GM21786 (cell line): Measurements from ENCODE around the gene NISCH.
A peak's percentile ranks its signal among the peaks of the same experiment; 100 is the strongest.

Source experiments
- ATAC-seq: cut with Tn5 transposase; IDR thresholded peaks from one replicate; pipeline ENCODE4 v1.9.1; 2021; ENCODE audit not compliant: unreplicated experiment

The NISCH gene

GRCh38 chr3:52435246-52436101 lies 19.9 kb upstream of the NISCH start:
- ATAC-seq, result no peak

- no peak for ATAC-seq
Measured at GRCh38 chr3:52436500-52437149, 18.8 kb upstream of the NISCH start.

- ATAC-seq, result no peak
Measured at GRCh38 chr3:52437326-52438103, 17.9 kb upstream of the NISCH start.

GRCh38 chr3:52438104-52438376 lies 17.4 kb upstream of the NISCH start:
- ATAC-seq, result no peak

DNA sequence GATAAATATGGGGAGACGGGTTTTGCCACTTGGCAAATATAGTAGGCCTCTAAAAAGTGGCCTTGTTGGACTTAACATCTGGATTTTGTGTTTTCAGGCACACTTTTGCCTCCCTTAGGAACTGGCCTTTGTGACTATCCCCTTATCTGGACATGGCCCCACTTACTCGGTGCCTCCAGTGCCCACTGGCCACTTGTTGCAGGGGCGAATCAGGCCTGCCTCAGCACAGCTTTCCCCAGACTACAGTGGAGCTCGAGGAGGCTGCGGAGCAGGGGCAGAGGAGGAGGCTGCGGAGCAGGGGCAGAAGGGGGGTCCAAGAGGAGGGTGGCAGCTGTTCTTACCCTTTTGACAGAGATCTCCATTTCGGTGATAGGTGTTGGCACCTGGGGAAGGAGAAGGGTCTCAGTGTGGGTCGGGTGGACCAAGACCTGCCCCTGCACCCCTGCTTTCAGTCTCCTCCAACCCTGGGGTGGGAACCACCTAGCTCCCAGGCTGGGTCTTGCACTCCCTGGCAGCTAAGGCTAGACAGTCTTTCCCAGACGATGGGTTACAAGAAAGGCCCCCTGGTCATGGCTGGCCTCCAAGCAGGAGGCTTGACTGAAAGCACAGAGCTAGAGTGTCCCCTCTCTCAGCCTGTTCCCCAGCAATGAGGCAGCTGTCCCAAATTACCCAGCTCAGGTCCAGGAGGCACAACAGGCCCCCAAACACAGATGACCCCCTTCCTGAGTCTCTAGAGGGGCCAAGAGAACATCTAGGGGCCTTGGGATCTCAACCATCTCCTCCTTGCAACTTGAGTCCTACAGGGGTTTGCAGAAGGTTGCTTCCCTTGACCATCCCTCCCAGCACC lies 16.6 kb upstream of the NISCH start:
- ATAC-seq, result no peak

- no peak for ATAC-seq
Measured at GRCh38 chr3:52439426-52440248, 15.8 kb upstream of the NISCH start.

- no peak for ATAC-seq
Measured at GRCh38 chr3:52440249-52440551, 15.2 kb upstream of the NISCH start.

- ATAC-seq, result no peak
Measured at GRCh38 chr3:52440671-52441070, 14.7 kb upstream of the NISCH start.

DNA sequence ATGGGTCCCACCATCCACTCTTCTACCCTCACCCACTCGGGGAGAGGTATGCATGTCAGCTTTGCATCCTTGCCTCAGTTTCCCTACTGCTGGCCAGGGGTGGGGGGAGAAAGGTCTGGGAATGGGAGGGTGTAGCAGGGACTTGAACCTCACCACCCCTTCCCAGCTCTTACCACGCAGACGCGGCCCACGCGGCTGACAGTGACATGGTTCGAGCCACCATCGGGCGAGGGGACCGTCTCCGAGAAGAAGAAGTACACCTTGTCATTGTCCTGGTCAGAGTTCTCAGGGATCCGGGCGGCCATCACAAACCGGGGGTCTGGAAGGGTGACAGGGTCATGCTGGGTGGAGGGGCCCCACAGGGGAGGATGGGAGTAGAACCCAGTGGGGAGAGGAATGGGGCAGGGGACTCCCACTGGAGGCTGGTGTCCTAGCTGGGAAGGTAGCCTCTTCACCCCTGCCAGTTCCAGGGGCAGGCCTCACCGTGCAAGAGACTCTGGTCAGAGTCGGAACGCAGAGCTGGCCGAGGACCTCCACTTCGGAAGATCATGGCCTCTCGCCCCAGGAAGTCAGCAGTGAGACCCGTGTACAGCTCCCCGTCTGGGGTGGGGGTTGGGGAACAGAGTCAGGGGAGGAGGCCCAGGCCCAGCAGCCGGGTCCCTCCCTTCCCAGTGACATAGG lies 14.2 kb upstream of the NISCH start:
- ATAC-seq, result no peak

- ATAC-seq, result no peak
Measured at GRCh38 chr3:52441772-52442332, 13.6 kb upstream of the NISCH start.

DNA sequence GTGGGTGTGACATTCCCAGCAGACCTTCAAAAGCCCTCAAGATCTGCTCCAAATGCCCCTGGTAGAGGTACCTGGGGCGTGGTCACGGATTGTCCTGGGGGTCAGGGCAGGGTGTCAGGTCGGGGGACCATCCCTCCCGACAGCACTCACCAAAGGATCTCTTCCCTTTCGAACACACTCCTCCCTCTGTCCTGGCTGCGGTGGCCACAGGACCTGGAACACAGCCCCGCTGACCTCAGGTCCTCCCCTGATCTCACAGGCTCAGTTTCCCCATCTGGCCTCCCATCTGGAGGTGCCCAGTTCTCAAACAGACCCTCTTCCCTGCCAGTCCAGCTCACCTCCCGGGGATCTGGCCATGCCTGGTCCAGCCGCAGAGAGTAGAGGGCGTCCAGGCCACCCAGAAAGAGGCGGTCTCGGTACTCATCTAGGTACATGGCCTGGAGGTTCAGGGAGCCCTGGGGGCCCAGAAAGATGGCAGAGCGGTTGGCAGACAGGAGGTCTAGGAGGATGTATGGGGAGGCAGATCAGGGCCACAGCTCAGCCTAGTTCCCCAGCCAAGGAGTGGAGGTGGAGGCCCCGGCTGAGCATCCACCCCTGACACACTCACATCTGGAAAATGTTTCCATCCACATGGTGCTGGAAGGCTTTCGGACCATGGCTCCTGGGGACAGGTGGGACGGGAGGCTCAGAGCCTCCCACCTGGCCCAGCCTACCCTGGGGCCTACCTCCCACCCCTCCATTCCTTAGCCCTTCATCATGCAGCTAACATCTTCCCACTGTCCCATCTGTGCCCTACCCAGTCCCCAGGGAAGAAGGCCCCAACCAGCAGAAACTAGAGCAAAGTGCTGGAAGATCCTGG lies 12.8 kb upstream of the NISCH start:
- ATAC-seq, result no peak

DNA sequence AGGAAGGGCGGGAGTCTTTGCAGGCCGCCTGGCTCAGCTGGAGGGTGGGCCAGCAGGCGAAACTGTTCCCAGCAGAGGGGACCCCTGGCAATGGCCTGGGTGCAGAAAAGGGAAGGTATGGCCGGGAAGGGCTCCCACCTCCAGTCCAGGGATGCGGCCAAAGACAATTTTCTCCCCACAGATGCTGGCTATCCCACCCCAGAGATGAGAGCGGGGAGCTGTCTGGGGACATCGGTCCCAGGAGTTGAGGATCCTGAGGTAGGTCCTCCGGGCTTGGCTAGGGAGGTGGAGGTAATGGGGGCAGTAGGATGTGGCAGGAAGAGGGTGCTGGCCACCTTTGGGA lies 12.2 kb upstream of the NISCH start:
- no peak for ATAC-seq

DNA sequence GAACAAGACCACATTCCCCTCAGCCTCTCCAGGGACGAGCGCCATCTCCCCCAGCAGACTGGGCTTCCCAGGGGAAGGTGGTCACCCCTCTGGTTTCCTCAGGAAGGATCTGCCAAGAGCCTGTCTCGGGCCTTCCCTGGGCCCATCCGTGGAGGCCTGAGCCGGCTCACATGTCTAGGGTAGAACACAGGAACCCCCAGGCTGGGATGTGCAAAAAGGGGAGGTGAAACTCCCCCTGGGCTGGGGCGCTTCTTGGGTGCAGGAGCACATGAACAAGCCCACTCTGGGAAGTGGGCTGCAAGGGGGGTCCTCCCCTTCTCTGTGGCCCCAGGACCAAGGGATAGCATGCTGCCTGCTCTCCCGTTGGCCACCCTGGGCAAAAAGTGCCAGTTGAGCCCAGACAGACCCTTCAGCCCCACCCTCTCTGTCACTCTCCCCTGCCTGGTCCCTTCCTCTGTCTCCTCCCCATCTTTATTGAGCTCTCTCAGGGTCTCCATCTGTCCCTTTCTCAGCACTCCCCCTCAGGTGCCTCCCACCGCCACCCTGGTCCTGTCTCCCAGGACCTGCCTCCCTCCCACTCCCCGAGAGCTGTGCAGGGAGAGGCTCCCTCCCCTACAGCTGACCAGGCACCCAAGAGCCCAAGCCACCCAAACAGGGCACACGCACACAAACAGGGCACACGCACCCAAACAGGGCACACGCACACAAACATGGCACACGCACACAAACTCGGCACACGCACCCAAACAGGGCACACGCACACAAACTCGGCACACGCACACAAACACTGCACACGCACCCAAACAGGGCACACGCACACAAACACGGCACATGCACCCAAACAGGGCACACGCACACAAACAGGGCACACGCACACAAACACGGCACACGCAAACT lies 11.4 kb upstream of the NISCH start:
- ATAC-seq, result no peak

- peak; percentile 87 for ATAC-seq
Measured at GRCh38 chr3:52444860-52445793, 10.3 kb upstream of the NISCH start, which contains the start of gene SEMA3G. TSS of gene SEMA3G (minus strand) at chr3:52445103. CDS start at chr3:52445027, 76 bp downstream.

GRCh38 chr3:52446042-52446441 lies 9.4 kb upstream of the NISCH start:
- no peak for ATAC-seq
